Suprapubic skin (tissue), 4 donors: Measurements from ENCODE around the gene AHI1. TPM values are rescaled to one million over a fixed set of nuclear protein-coding genes. Genes with fewer than 3 reads are reported as not detected.

Experiments
- DNase-seq, 2 donors: peaks; one replicate each; pipeline ENCODE4 v3.0.0-alpha.2; 2019; ENCODE audit warnings: low spot score in 2 of 2
- H3K27ac ChIP-seq: fragments of 200-600 bp; sonication (generic); one replicate; pipeline ENCODE4 v1.5.1; 2019
- H3K27me3 ChIP-seq: fragments of 200-600 bp; sonication (generic); one replicate; pipeline ENCODE4 v1.5.1; 2019
- H3K36me3 ChIP-seq: fragments of 200-600 bp; sonication (generic); one replicate; pipeline ENCODE4 v1.5.1; 2019
- H3K4me1 ChIP-seq: fragments of 200-600 bp; sonication (generic); one replicate; pipeline ENCODE4 v1.5.1; 2019
- H3K4me3 ChIP-seq: fragments of 200-600 bp; sonication (generic); one replicate; pipeline ENCODE4 v1.5.1; 2019; ENCODE audit warnings: mild to moderate bottlenecking
- H3K9me3 ChIP-seq: fragments of 200-600 bp; sonication (generic); one replicate; pipeline ENCODE4 v1.5.1; 2019
- EP300 ChIP-seq: sonication (generic); formaldehyde crosslinking; IDR thresholded peaks from one replicate; pipeline ENCODE4 v1.6.1; 2017; ENCODE audit warnings: antibody characterized with exemption
- POLR2A ChIP-seq, 2 donors: fragments of 450-650 bp; IDR thresholded peaks; one replicate each; pipeline ENCODE4 v1.6.1; 2017; ENCODE audit warnings: antibody characterized with exemption in 2 of 2, mild to moderate bottlenecking in 2 of 2, moderate library complexity in 2 of 2
- POLR2AphosphoS5 ChIP-seq, 3 donors: sonication (generic); formaldehyde crosslinking; IDR thresholded peaks; one replicate each; pipeline ENCODE4 v1.6.1; 2017; ENCODE audit warnings: antibody characterized with exemption in 3 of 3
- WGBS: methylation state at CpG from one replicate; pipeline ENCODE4 v1.1.5; 2018; 5-methylcytosine and 5-hydroxymethylcytosine counted together
- total RNA-seq, 4 donors: library from RNA; depleted of rRNA; stranded (reverse); fragments of >200 nt; gene quantifications; one replicate each; pipeline ENCODE4 v1.1.0, GENCODE V29; 2016
- TF ChIP-seq, protein P1 (sequence below), 2 donors: fragments of 200-600 bp in 1 of 2; fragments of 450-650 bp in 1 of 2; sonication (generic) in 1 of 2; IDR thresholded peaks; one replicate each; pipeline ENCODE4 v1.5.1; 2016 to 2019; ENCODE audit warnings: antibody characterized with exemption in 2 of 2, mild to moderate bottlenecking in 1 of 2, moderate library complexity in 1 of 2

Gene AHI1
- total RNA-seq, 4 donors from 2014 or later: 12.1 to 53.6 (median 19.2) TPM

DNA sequence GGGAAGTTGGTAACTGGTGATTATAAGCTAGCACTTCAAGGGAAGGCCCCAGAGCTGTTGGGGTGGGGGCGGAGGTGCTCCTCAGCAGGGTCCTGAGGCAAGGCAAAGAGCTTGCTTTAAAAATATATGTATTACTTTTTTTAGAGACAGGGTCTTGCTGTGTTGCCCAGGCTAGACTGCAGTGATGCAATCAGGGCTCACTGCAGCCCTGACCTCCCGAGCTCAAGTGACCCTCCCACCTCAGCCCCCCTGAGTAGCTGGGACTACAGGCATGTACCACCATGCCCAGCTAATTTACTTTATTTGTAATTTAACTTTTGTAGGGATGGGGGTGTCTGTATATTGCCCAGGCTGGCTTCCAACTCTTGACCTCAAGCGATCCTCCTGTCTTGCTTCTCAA, 229.3 kb downstream of the AHI1 start:
- TF ChIP-seq POLR2A (IDR thresholded peaks at IDR 0.05): no peak
- no peak for TF ChIP-seq EP300
- TF ChIP-seq, protein P1, sequence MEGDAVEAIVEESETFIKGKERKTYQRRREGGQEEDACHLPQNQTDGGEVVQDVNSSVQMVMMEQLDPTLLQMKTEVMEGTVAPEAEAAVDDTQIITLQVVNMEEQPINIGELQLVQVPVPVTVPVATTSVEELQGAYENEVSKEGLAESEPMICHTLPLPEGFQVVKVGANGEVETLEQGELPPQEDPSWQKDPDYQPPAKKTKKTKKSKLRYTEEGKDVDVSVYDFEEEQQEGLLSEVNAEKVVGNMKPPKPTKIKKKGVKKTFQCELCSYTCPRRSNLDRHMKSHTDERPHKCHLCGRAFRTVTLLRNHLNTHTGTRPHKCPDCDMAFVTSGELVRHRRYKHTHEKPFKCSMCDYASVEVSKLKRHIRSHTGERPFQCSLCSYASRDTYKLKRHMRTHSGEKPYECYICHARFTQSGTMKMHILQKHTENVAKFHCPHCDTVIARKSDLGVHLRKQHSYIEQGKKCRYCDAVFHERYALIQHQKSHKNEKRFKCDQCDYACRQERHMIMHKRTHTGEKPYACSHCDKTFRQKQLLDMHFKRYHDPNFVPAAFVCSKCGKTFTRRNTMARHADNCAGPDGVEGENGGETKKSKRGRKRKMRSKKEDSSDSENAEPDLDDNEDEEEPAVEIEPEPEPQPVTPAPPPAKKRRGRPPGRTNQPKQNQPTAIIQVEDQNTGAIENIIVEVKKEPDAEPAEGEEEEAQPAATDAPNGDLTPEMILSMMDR (IDR thresholded peaks at IDR 0.05): no peak
- no peak for TF ChIP-seq POLR2AphosphoS5 (IDR thresholded peaks at IDR 0.05)
- H3K36me3 ChIP-seq: no peaks in the 10 kb centered on the region
- H3K9me3 ChIP-seq: no peaks in the 10 kb centered on the region
- H3K27me3 ChIP-seq: no peaks in the 10 kb centered on the region
- WGBS: 98% methylated on average over 3 of the region's 3 CpGs
- DNase-seq: no peak
- H3K4me1 ChIP-seq: peaks cover 15% of the 10 kb centered on the region
- H3K4me3 ChIP-seq: no peak overlapping the region
- no peak overlapping the region for H3K27ac ChIP-seq

DNA sequence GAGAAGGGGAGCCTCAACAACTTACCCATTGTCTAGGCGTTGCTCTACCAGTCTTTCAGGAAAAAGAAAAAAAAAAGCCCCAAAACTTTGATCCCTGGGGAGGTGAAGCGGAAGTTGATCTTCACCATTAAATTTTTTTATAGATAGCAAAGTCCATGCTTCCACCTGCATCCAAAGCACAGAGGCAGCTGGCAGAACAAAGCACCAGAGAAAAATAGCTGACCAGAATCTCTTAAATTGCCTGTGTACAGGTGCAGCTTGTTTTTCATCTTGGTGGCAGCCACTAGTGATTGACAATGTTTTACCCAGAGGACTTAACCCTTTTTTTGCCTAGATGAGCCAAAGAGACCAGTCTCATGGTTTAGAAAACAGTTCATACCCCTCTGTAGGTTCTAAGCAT, 230.5 kb downstream of the AHI1 start:
- WGBS: 71% methylated on average over 2 of the region's 2 CpGs
- Histone ChIP-seq H3K36me3 (no peaks in the 10 kb centered on the region), H3K27ac (no peak overlapping the region), H3K9me3 (no peaks in the 10 kb centered on the region), H3K4me3 (no peak overlapping the region), H3K4me1 (peaks cover 15% of the 10 kb centered on the region), H3K27me3 (no peaks in the 10 kb centered on the region)
- TF ChIP-seq POLR2AphosphoS5 (IDR thresholded peaks at IDR 0.05) (no peak), EP300 (no peak), POLR2A (IDR thresholded peaks at IDR 0.05) (no peak)
- TF ChIP-seq, protein P1 (IDR thresholded peaks at IDR 0.05): no peak
- no peak for DNase-seq

DNA sequence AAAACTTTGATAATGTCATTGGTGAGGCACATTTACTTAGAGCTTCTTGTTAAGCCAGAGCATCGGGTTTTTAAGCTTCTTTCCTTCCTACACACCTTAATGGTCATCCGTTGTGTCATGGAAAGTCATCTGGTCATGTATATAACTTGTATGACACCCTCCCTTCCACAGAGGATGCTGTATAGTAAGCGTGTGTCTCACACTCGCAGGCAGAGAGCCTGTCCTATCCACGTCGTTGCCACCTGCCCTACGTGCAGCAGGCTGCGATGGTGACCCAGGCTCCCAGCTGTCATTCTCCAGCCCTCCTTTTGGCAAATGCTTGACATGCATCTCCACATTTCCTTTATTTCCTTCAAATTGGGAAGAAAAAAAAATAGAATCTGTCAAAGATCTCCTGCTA, 230.9 kb downstream of the AHI1 start:
- TF ChIP-seq POLR2AphosphoS5 (IDR thresholded peaks at IDR 0.05) (no peak), EP300 (no peak), POLR2A (IDR thresholded peaks at IDR 0.05) (no peak)
- TF ChIP-seq, protein P1 (IDR thresholded peaks at IDR 0.05): no peak
- Histone ChIP-seq H3K27me3 (no peaks in the 10 kb centered on the region), H3K9me3 (no peaks in the 10 kb centered on the region), H3K4me3 (no peak overlapping the region), H3K27ac (no peak overlapping the region), H3K4me1 (peaks cover 15% of the 10 kb centered on the region), H3K36me3 (no peaks in the 10 kb centered on the region)
- no peak for DNase-seq
- WGBS: 84% methylated on average over 8 of the region's 8 CpGs

DNA sequence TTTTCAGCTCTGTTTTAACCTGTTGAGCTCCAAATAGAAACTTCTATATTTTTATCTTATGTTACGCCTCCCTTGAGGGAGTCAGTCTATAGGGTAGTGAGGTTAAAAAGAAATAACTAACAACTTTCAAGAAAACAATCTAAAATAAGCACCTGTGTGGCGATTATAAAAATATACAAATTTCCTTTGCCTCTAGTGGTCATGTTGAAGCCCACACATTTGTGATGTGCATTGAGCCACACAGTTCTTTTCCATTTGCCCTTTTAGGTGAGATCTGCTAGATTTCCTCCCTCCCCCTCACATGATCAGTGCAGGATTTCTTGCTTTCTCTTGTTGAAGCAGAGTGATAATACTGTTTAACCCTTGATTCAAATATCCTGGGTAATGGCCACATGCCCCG, 232.3 kb downstream of the AHI1 start:
- 97% methylated on average over 3 of the region's 3 CpGs for WGBS
- H3K27me3 ChIP-seq: no peaks in the 10 kb centered on the region
- no peak overlapping the region for H3K27ac ChIP-seq
- H3K9me3 ChIP-seq: no peaks in the 10 kb centered on the region
- peaks cover 6% of the 10 kb centered on the region for H3K4me1 ChIP-seq
- H3K36me3 ChIP-seq: no peaks in the 10 kb centered on the region
- TF ChIP-seq EP300: no peak
- TF ChIP-seq POLR2A (IDR thresholded peaks at IDR 0.05): no peak
- TF ChIP-seq POLR2AphosphoS5 (IDR thresholded peaks at IDR 0.05): no peak
- TF ChIP-seq, protein P1 (IDR thresholded peaks at IDR 0.05): no peak
- DNase-seq: no peak
- no peak overlapping the region for H3K4me3 ChIP-seq

DNA sequence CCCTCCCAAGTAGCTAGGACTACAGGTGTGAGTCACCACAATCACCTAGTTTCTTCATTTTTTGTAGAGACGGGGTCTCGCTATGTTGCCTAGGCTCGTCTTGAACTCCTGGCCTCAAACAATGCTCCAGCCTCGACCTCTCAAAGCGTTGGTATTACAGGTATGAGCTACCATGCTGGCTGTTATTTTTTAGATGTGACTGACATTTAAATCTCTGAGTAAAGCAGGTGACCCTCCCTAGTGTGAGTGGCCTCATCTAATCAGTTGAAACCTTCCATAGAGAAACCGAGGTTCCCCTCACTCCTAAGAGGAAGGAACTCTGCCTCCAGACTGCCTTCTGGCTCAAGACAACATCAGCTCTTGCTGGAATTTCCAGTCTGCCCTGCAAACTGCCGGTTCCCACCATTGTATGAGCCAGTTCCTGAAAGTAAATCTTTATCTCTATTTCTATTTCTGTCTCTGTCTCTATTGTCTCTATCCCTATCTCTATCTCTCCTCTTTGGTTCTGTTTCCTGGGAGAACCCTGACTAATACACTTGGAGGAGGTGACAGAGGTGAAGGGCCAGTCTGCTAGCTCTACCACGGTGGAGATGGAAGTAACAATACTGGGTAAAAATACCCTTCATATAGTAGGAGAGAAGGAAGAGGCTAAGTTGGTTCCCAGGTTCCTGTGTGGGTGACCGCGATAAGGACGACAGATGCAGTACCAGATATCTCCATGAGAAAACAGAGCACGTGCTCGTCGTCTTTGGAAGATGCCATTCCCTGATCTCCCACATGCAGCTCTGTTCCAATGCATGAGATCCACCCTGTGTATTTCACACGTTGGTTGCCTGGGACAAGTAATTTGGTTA, 235.4 kb downstream of the AHI1 start:
- no peak for DNase-seq
- TF ChIP-seq, protein P1 (IDR thresholded peaks at IDR 0.05): no peak
- no peak for TF ChIP-seq EP300
- no peak for TF ChIP-seq POLR2A (IDR thresholded peaks at IDR 0.05)
- no peak for TF ChIP-seq POLR2AphosphoS5 (IDR thresholded peaks at IDR 0.05)
- H3K9me3 ChIP-seq: no peaks in the 10 kb centered on the region
- H3K4me3 ChIP-seq: no peak overlapping the region
- WGBS: 85% methylated on average over 15 of the region's 15 CpGs
- H3K36me3 ChIP-seq: no peaks in the 10 kb centered on the region
- H3K4me1 ChIP-seq: peaks cover 3% of the 10 kb centered on the region
- H3K27me3 ChIP-seq: no peaks in the 10 kb centered on the region
- no peak overlapping the region for H3K27ac ChIP-seq
